ENCODE results near the gene ZNHIT2. TPM values are rescaled to one million over a fixed set of nuclear protein-coding genes. Genes with fewer than 3 reads are reported as not detected.

ZNHIT2 gene
- total and polyA plus RNA-seq, 2 of the 13 experiments (the other 11 are each of a cell fraction or from before 2014, with no cell fraction given) = 1.1 to 6.5 TPM

DNA sequence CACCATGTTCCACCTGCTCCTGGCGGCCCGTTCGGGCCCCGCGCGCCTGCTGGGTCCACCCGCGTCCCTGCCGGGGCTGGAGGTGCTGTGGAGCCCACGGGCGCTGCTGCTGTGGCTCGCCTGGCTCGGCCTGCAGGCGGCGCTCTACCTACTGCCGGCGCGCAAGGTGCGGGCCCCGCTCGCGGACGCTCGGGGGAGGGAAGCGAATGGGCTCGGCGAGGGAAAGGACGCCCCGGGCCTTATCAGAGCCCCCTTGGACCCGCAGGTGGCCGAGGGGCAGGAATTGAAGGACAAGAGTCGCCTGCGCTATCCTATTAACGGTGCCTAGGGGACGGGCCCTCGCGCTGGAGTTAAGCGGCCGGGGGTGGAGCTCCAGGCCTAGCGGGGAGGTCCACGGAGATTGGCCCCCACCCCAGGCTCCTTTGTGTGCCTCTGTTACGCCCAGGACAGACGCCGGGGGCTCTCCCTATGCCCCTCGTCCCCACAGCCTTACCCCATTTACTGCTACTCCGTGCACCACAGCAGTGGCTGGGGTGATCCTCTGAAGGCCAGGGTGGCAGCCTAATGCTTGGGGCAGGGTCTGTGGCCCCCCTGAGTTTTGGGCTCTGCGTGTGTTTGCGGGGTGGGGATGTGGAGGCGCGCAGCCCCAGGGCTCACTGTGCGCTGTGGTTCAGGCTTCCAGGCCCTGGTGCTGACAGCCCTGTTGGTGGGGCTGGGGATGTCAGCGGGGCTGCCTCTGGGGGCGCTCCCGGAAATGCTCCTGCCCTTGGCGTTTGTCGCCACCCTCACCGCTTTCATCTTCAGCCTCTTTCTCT, 4.7 kb downstream of the ZNHIT2 start (continued):
- TF ChIP-seq ZNF513 (CRISPR knock-in tag; conservative IDR thresholded peaks at IDR 0.05) = no peak
- peak; percentile 26; the same call in 1 of the 2 replicates for TF ChIP-seq KAT8 (CRISPR knock-in tag; IDR thresholded peaks at IDR 0.05)
- TF ChIP-seq ZNF616 (CRISPR knock-in tag; IDR thresholded peaks at IDR 0.05; ENCODE audit: low read depth) = 0 out of 2 replicates have a peak, but pooled peaks have one; percentile 30
- TF ChIP-seq SP4 (CRISPR knock-in tag; IDR thresholded peaks at IDR 0.05) = peak; percentile 54
- TF ChIP-seq ARID2 (CRISPR knock-in tag; IDR thresholded peaks at IDR 0.05; ENCODE audit: borderline replicate concordance) = peak; percentile 46; the same call in 1 of the 2 replicates
- TF ChIP-seq FOXO1 (CRISPR knock-in tag; IDR thresholded peaks at IDR 0.05) = peak; percentile 63; the same call in 1 of the 2 replicates
- TF ChIP-seq PATZ1 (CRISPR knock-in tag; IDR thresholded peaks at IDR 0.05) = peak; percentile 81
- TF ChIP-seq DZIP1 (CRISPR knock-in tag; IDR thresholded peaks at IDR 0.05) = no peak
- TF ChIP-seq RARA (CRISPR knock-in tag; IDR thresholded peaks at IDR 0.05) = no peak
- TF ChIP-seq, protein P1, sequence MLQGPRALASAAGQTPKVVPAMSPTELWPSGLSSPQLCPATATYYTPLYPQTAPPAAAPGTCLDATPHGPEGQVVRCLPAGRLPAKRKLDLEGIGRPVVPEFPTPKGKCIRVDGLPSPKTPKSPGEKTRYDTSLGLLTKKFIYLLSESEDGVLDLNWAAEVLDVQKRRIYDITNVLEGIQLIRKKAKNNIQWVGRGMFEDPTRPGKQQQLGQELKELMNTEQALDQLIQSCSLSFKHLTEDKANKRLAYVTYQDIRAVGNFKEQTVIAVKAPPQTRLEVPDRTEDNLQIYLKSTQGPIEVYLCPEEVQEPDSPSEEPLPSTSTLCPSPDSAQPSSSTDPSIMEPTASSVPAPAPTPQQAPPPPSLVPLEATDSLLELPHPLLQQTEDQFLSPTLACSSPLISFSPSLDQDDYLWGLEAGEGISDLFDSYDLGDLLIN (CRISPR knock-in tag; IDR thresholded peaks at IDR 0.05; ENCODE audit: borderline replicate concordance) = no peak
- TF ChIP-seq ZMYM2 (CRISPR knock-in tag; IDR thresholded peaks at IDR 0.05) = peak; percentile 51
- no peak for TF ChIP-seq SNAPC4 (CRISPR knock-in tag; IDR thresholded peaks at IDR 0.05)
- TF ChIP-seq GTF2F1 (IDR thresholded peaks at IDR 0.05; ENCODE audit: low read length) = no peak
- peak; percentile 76 for TF ChIP-seq ZNF124 (CRISPR knock-in tag; IDR thresholded peaks at IDR 0.05)
- TF ChIP-seq ZNF205 (CRISPR knock-in tag; IDR thresholded peaks at IDR 0.05) = peak; percentile 81; the same call in 1 of the 2 replicates
